Measurements from ENCODE around the gene MEI4. TPM values are rescaled to one million over a fixed set of nuclear protein-coding genes. Genes with fewer than 3 reads are reported as not detected.

Gene MEI4
- total RNA-seq, 1 donor from 2014 or later = not detected

DNA sequence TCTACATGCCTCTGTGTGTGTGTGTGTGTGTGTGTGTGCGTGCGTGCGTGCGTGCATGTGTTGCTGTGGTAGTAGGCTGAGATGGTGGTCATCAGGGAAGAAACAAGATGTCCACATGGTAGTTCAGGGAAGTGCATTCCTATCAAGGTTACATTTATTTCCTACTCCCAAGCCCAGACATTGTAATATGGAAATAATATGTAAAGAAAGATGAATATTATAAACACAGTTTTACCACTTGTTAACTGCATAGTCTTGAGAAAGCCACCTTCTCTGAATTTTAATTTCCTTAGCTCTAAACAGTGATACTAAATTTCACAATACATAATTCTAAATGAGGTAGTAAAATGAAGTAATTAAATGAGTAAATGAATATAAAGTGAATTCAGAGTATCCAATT is 14.0 kb downstream of the MEI4 start:
- Histone ChIP-seq H3K27me3 (no peaks in the 10 kb centered on the region), H3K4me1 (no peaks in the 10 kb centered on the region), H3K27ac (no peak overlapping the region), H3K9me3 (no peaks in the 10 kb centered on the region), H3K36me3 (no peaks in the 10 kb centered on the region), H3K4me3 (no peak overlapping the region)
- no peak for DNase-seq (ENCODE audit: extremely low spot score in 2 of 2)
- TF ChIP-seq, protein P1, sequence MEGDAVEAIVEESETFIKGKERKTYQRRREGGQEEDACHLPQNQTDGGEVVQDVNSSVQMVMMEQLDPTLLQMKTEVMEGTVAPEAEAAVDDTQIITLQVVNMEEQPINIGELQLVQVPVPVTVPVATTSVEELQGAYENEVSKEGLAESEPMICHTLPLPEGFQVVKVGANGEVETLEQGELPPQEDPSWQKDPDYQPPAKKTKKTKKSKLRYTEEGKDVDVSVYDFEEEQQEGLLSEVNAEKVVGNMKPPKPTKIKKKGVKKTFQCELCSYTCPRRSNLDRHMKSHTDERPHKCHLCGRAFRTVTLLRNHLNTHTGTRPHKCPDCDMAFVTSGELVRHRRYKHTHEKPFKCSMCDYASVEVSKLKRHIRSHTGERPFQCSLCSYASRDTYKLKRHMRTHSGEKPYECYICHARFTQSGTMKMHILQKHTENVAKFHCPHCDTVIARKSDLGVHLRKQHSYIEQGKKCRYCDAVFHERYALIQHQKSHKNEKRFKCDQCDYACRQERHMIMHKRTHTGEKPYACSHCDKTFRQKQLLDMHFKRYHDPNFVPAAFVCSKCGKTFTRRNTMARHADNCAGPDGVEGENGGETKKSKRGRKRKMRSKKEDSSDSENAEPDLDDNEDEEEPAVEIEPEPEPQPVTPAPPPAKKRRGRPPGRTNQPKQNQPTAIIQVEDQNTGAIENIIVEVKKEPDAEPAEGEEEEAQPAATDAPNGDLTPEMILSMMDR (IDR thresholded peaks at IDR 0.05) = no peak
- TF ChIP-seq POLR2A (IDR thresholded peaks at IDR 0.05) = no peak
- intact Hi-C loops (cut with DNase I) = no loop called here

GRCh38 chr6:77669913-77670312 is 17.1 kb downstream of the MEI4 start:
- Histone ChIP-seq H3K27me3 (no peaks in the 10 kb centered on the region), H3K36me3 (no peaks in the 10 kb centered on the region), H3K9me3 (no peaks in the 10 kb centered on the region), H3K4me3 (no peak overlapping the region), H3K27ac (no peak overlapping the region), H3K4me1 (no peaks in the 10 kb centered on the region)
- TF ChIP-seq, protein P1 (IDR thresholded peaks at IDR 0.05) = no peak
- no peak for TF ChIP-seq POLR2AphosphoS5 (IDR thresholded peaks at IDR 0.05; ENCODE audit: insufficient read depth in 1 of 2, low read depth in 1 of 2)
- TF ChIP-seq POLR2A (IDR thresholded peaks at IDR 0.05) = no peak
- intact Hi-C loops (cut with DNase I) = no loop called here
- DNase-seq (ENCODE audit: extremely low spot score in 2 of 2) = no peak

- H3K4me3 ChIP-seq = no peak overlapping the region
These were observed 21.4 kb downstream of the MEI4 start for GRCh38 chr6:77674211-77674610.

GRCh38 chr6:77678048-77678447 is 25.2 kb downstream of the MEI4 start:
- Histone ChIP-seq H3K9me3 (no peaks in the 10 kb centered on the region), H3K27me3 (no peaks in the 10 kb centered on the region), H3K27ac (no peak overlapping the region), H3K36me3 (no peaks in the 10 kb centered on the region), H3K4me3 (no peak overlapping the region), H3K4me1 (no peaks in the 10 kb centered on the region)
- TF ChIP-seq POLR2A (IDR thresholded peaks at IDR 0.05) (no peak), POLR2AphosphoS5 (IDR thresholded peaks at IDR 0.05; ENCODE audit: insufficient read depth in 1 of 2, low read depth in 1 of 2) (no peak)
- TF ChIP-seq, protein P1 (IDR thresholded peaks at IDR 0.05) = no peak
- intact Hi-C loops (cut with DNase I) = no loop called here
- no peak for DNase-seq (ENCODE audit: extremely low spot score in 2 of 2)

More at GRCh38 chr6:77674211-77674610, 21.4 kb downstream of the MEI4 start:
- no peaks in the 10 kb centered on the region for H3K9me3 ChIP-seq
- H3K4me1 ChIP-seq = no peaks in the 10 kb centered on the region
- no peaks in the 10 kb centered on the region for H3K27me3 ChIP-seq
- intact Hi-C loops (cut with DNase I) = no loop called here
- H3K27ac ChIP-seq = no peak overlapping the region
- no peaks in the 10 kb centered on the region for H3K36me3 ChIP-seq
- TF ChIP-seq, protein P1 (IDR thresholded peaks at IDR 0.05) = no peak
- TF ChIP-seq POLR2AphosphoS5 (IDR thresholded peaks at IDR 0.05; ENCODE audit: insufficient read depth in 1 of 2, low read depth in 1 of 2) = no peak
- no peak for TF ChIP-seq POLR2A (IDR thresholded peaks at IDR 0.05)
- no peak for DNase-seq (ENCODE audit: extremely low spot score in 2 of 2)

DNA sequence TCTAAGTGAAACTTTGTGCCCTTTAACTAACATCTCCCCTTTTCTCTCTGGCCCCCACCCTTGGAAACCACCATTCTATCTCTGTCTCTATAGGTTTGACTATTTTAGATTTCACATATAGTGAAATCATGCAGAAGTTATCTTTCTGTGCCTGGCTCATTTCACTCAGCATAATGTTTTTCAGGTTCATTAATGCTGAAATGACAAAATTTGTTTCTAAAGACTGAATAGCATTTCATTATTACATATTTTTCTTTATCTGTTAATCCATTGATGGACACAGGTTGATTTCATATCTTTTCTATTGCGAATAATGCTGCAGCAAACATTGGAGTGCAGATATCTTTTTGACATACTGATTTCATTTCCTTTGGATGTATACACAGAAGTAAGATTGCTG is 30.7 kb downstream of the MEI4 start:
- no peak overlapping the region for H3K27ac ChIP-seq
- DNase-seq (ENCODE audit: extremely low spot score in 2 of 2) = no peak
- intact Hi-C loops (cut with DNase I) = no loop called here
- no peaks in the 10 kb centered on the region for H3K9me3 ChIP-seq
- H3K4me3 ChIP-seq = no peak overlapping the region
- no peak for TF ChIP-seq POLR2AphosphoS5 (IDR thresholded peaks at IDR 0.05; ENCODE audit: insufficient read depth in 1 of 2, low read depth in 1 of 2)
- no peak for TF ChIP-seq POLR2A (IDR thresholded peaks at IDR 0.05)
- TF ChIP-seq, protein P1 (IDR thresholded peaks at IDR 0.05) = no peak
- H3K27me3 ChIP-seq = no peaks in the 10 kb centered on the region
- H3K36me3 ChIP-seq = no peaks in the 10 kb centered on the region
- H3K4me1 ChIP-seq = no peaks in the 10 kb centered on the region
